H9 (cell line): ENCODE data around the gene PTPN22. TPM values are rescaled to one million over a fixed set of nuclear protein-coding genes. Genes with fewer than 3 reads are reported as not detected.
A peak's percentile ranks its signal among the peaks of the same experiment; 100 is the strongest.

Source experiments
- DNase-seq: peaks from one replicate; pipeline ENCODE4 v3.0.0-alpha.2; 2017
- H2AFZ ChIP-seq: one replicate; pipeline ENCODE4 v1.6.1; 2013; ENCODE audit warnings: mild to moderate bottlenecking, low read length, control low read depth, moderate library complexity
- H2AK5ac ChIP-seq: 2 replicates; pipeline ENCODE4 v1.6.1; 2013; ENCODE audit warnings: low read length, control low read depth, mixed read lengths; ENCODE audit not compliant: insufficient read length
- H2BK120ac ChIP-seq: one replicate; pipeline ENCODE4 v1.6.1; 2013; ENCODE audit warnings: low read depth, mild to moderate bottlenecking, low read length, control low read depth, inconsistent platforms; ENCODE audit not compliant: poor library complexity, severe bottlenecking
- H2BK12ac ChIP-seq: 2 replicates; pipeline ENCODE4 v1.6.1; 2013; ENCODE audit warnings: low read length, control low read depth, mixed read lengths, low read depth; ENCODE audit not compliant: insufficient read length
- H2BK15ac ChIP-seq: 2 replicates; pipeline ENCODE4 v1.6.1; 2013; ENCODE audit warnings: low read depth, low read length, control low read depth
- H2BK20ac ChIP-seq: one replicate; pipeline ENCODE4 v1.6.1; 2013; ENCODE audit warnings: low read depth, mild to moderate bottlenecking, low read length, control low read depth, inconsistent platforms; ENCODE audit not compliant: poor library complexity, severe bottlenecking
- H2BK5ac ChIP-seq: 2 replicates; pipeline ENCODE4 v1.6.1; 2013; ENCODE audit warnings: low read length, control low read depth, mixed read lengths; ENCODE audit not compliant: insufficient read length
- H3K14ac ChIP-seq: 2 replicates; pipeline ENCODE4 v1.6.1; 2013; ENCODE audit warnings: low read length, control low read depth; ENCODE audit not compliant: insufficient read depth
- H3K18ac ChIP-seq: 2 replicates; pipeline ENCODE4 v1.6.1; 2013; ENCODE audit warnings: low read depth, mild to moderate bottlenecking, mixed read lengths, low read length, control low read depth; ENCODE audit not compliant: insufficient read length
- H3K23ac ChIP-seq: 2 replicates; pipeline ENCODE4 v1.6.1; 2013; ENCODE audit warnings: low read length, control low read depth, mixed read lengths, low read depth; ENCODE audit not compliant: insufficient read length
- H3K23me2 ChIP-seq: 2 replicates; pipeline ENCODE4 v1.6.1; 2013; ENCODE audit warnings: low read depth, mild to moderate bottlenecking, mixed read lengths, low read length, control low read depth; ENCODE audit not compliant: insufficient read length, poor library complexity, severe bottlenecking
- H3K27ac ChIP-seq: 2 replicates; pipeline ENCODE4 v1.5.1; 2013; ENCODE audit warnings: low read length, control low read depth, mixed read lengths, low read depth; ENCODE audit not compliant: insufficient read length
- H3K27me3 ChIP-seq: 2 replicates; pipeline ENCODE4 v1.6.1; 2013; ENCODE audit warnings: low read length, control low read depth, inconsistent platforms; ENCODE audit not compliant: insufficient read depth
- H3K4ac ChIP-seq: 2 replicates; pipeline ENCODE4 v1.6.1; 2013; ENCODE audit warnings: low read depth, mild to moderate bottlenecking, control low read depth, inconsistent platforms, low read length, moderate library complexity
- H3K4me1 ChIP-seq: 2 replicates; pipeline ENCODE4 v1.6.1; 2013; ENCODE audit warnings: low read length, control low read depth, inconsistent platforms; ENCODE audit not compliant: insufficient read depth
- H3K4me2 ChIP-seq: 2 replicates; pipeline ENCODE4 v1.6.1; 2013; ENCODE audit warnings: low read length, control low read depth, mixed read lengths; ENCODE audit not compliant: insufficient read length, insufficient read depth
- H3K56ac ChIP-seq: 2 replicates; pipeline ENCODE4 v1.6.1; 2013; ENCODE audit warnings: low read depth, mild to moderate bottlenecking, mixed read lengths, low read length, control low read depth; ENCODE audit not compliant: insufficient read length
- H3K79me1 ChIP-seq: 2 replicates; pipeline ENCODE4 v1.6.1; 2013; ENCODE audit warnings: low read depth, mild to moderate bottlenecking, moderate library complexity, low read length, control low read depth, inconsistent platforms; ENCODE audit not compliant: insufficient read depth, poor library complexity, severe bottlenecking
- H3K79me2 ChIP-seq: 2 replicates; pipeline ENCODE4 v1.6.1; 2013; ENCODE audit warnings: low read length, control low read depth, inconsistent platforms; ENCODE audit not compliant: insufficient read depth
- H3K9ac ChIP-seq: 2 replicates; pipeline ENCODE4 v1.6.1; 2013; ENCODE audit warnings: low read length, control low read depth, mixed read lengths; ENCODE audit not compliant: insufficient read length; ENCODE audit errors: extremely low read depth
- H3K9me3 ChIP-seq: one replicate; pipeline ENCODE4 v1.6.1; 2013; ENCODE audit warnings: low read depth, low read length, inconsistent platforms; ENCODE audit not compliant: control insufficient read depth
- H3T11ph ChIP-seq: one replicate; pipeline ENCODE4 v1.6.1; 2013; ENCODE audit warnings: mild to moderate bottlenecking, low read length, control low read depth, inconsistent platforms
- H4K20me1 ChIP-seq: one replicate; pipeline ENCODE4 v1.6.1; 2013; ENCODE audit not compliant: control insufficient read depth, insufficient read length, insufficient read depth
- H4K5ac ChIP-seq: 2 replicates; pipeline ENCODE4 v1.6.1; 2013; ENCODE audit warnings: low read depth, mild to moderate bottlenecking, mixed read lengths, low read length, control low read depth; ENCODE audit not compliant: insufficient read length
- H4K8ac ChIP-seq: replicated peaks from 2 replicates; pipeline ENCODE4 v1.6.1; 2013; ENCODE audit warnings: low read length, control low read depth, mixed read lengths, low read depth; ENCODE audit not compliant: insufficient read length
- H4K91ac ChIP-seq: 2 replicates; pipeline ENCODE4 v1.6.1; 2013; ENCODE audit warnings: low read depth, mild to moderate bottlenecking, moderate library complexity, mixed read lengths, low read length, control low read depth; ENCODE audit not compliant: insufficient read length
- H3K27ac Mint-ChIP-seq, 3 experiments: 2 replicates in 2 of 3; 3 replicates in 1 of 3; pipeline ENCODE4 v1.8.0; 2020 to 2021; ENCODE audit warnings: mixed read lengths in 3 of 3, mild to moderate bottlenecking in 1 of 3, moderate library complexity in 1 of 3
- H3K27me3 Mint-ChIP-seq: 2 replicates; pipeline ENCODE4 v1.8.0; 2021; ENCODE audit warnings: low read depth, mild to moderate bottlenecking, moderate library complexity, mixed read lengths
- H3K36me3 Mint-ChIP-seq, 3 experiments: 2 replicates in 2 of 3; 3 replicates in 1 of 3; pipeline ENCODE4 v1.8.0; 2020 to 2021; ENCODE audit warnings: low read depth in 3 of 3, mixed read lengths in 3 of 3; ENCODE audit not compliant: insufficient read depth in 1 of 3
- H3K4me1 Mint-ChIP-seq, 2 experiments: 2 replicates each; pipeline ENCODE4 v1.8.0; 2020; ENCODE audit warnings: mixed read lengths in 2 of 2
- H3K4me3 Mint-ChIP-seq, 2 experiments: 2 replicates in 1 of 2; 3 replicates in 1 of 2; pipeline ENCODE4 v1.8.0; 2020 to 2021; ENCODE audit warnings: mild to moderate bottlenecking in 2 of 2, mixed read lengths in 2 of 2, moderate library complexity in 1 of 2
- H3K9me3 Mint-ChIP-seq, 2 experiments: 2 replicates in 1 of 2; 3 replicates in 1 of 2; pipeline ENCODE4 v1.8.0; 2020; ENCODE audit warnings: mild to moderate bottlenecking in 2 of 2, mixed read lengths in 2 of 2, moderate library complexity in 1 of 2
- WGBS: extraction: QIAGEN DNeasy Blood & Tissue Kit; methylation state at CpG from one replicate; pipeline ENCODE4 v1.1.7; 2013; ENCODE audit warnings: missing lambda C conversion rate, low lambda C conversion rate, mixed read lengths; ENCODE audit not compliant: insufficient read length; ENCODE audit errors: extremely low coverage; 5-methylcytosine and 5-hydroxymethylcytosine counted together
- total RNA-seq: library from RNA; stranded (reverse); gene quantifications from 2 replicates; pipeline ENCODE4 v1.2.1, GENCODE V29; 2021
- TF ChIP-seq, protein P1 (sequence below): fragments of 200-600 bp; sonication (generic); conservative IDR thresholded peaks from 3 replicates; pipeline ENCODE4 v1.8.0; 2021; ENCODE audit warnings: antibody characterized with exemption, mild to moderate bottlenecking

The PTPN22 gene
- total RNA-seq, 1 experiment from 2014 or later: not detected

DNA sequence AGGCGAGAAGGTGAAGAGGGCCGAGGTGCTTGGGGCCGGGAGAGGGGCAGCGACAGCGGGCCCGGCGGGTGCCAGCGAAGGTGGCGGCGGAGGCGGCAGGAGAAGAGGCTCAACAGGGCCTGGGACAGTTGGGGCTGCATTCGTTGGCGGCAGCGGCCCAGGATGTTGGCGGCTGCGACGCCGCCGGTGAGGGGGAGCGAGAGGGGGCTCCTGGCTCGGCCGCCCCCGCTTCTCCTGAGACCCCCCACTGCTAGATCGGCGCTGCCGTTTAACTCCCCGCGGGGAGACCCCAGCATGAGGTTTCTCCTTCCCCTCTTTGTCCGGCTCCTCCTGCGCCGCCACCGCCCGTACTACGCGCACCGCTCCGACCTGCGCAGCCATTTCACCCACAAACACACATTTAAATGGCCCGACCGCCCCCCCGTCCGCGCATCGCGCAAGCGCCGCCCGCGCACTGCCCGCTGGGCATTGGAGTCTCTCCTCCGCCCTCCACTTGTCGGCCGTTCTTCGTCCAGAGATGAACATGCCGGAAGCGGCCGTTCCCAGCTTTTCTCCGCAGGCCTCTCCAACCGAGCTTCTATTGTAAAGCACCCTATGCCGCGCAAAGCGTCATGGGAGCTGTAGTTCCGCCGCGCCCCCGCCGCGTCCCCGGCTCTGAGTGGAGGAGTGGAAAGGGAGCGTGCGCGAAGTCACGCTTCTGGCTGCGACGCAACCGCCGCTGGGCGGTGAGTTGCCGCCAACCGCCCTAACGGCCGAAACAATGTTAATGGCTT is 59.4 kb downstream of the PTPN22 start, which contains the start of gene RSBN1:
Gene RSBN1 (minus strand): TSS at position 589 of the 773 bp plus-strand sequence. CDS start 64 bp downstream, at position 525.
- Histone ChIP-seq H3K27ac (peak within 1 kb of the TSS; percentile 10), H4K91ac (no peak within 1 kb of the TSS), H4K8ac (no peak within 1 kb of the TSS), H3K79me1 (no peaks in the 10 kb centered on the region), H3T11ph (no peak within 1 kb of the TSS), H2BK15ac (no peak within 1 kb of the TSS), H3K27me3 (no peaks in the 10 kb centered on the region), H4K20me1 (no peaks in the 10 kb centered on the region), H3K56ac (no peak within 1 kb of the TSS), H3K4me1 (no peaks in the 10 kb centered on the region), H3K23me2 (no peaks in the 10 kb centered on the region), H2AK5ac (no peak within 1 kb of the TSS), H2BK120ac (peak within 1 kb of the TSS; percentile 78), H3K4ac (no peak within 1 kb of the TSS; the same call in 1 of the 2 replicates), H3K9me3 (no peaks in the 10 kb centered on the region), H3K9ac (peak within 1 kb of the TSS; percentile 84), H2BK5ac (no peak within 1 kb of the TSS), H3K14ac (peak within 1 kb of the TSS; percentile 82), H2AFZ (peak within 1 kb of the TSS; percentile 33), H3K23ac (no peak within 1 kb of the TSS), H3K79me2 (peaks cover 23% of the 10 kb centered on the region; the same call in 1 of the 2 replicates), H3K4me2 (peak within 1 kb of the TSS; percentile 83), H4K5ac (no peak within 1 kb of the TSS), H3K18ac (peak within 1 kb of the TSS; percentile 67), H2BK20ac (no peak within 1 kb of the TSS), H2BK12ac (no peak within 1 kb of the TSS)
- WGBS: no CpG with 5 or more reads among the region's 82 CpGs
- Mint-ChIP-seq H3K4me3 (peak within 1 kb of the TSS; percentile 94 to 99), H3K9me3 (0 out of 5 replicates have a peak, but pooled peaks cover 0 to 3% of the 10 kb centered on the region in 2 experiments), H3K27me3 (no peaks in the 10 kb centered on the region), H3K36me3 (peaks cover 3 to 9% (median 5%) of the 10 kb centered on the region in 3 experiments), H3K4me1 (peaks cover 13 to 22% of the 10 kb centered on the region in 2 experiments), H3K27ac (peak within 1 kb of the TSS; percentile 96 to 98 (median 97))
- DNase-seq: peak; percentile 99
- TF ChIP-seq, protein P1, sequence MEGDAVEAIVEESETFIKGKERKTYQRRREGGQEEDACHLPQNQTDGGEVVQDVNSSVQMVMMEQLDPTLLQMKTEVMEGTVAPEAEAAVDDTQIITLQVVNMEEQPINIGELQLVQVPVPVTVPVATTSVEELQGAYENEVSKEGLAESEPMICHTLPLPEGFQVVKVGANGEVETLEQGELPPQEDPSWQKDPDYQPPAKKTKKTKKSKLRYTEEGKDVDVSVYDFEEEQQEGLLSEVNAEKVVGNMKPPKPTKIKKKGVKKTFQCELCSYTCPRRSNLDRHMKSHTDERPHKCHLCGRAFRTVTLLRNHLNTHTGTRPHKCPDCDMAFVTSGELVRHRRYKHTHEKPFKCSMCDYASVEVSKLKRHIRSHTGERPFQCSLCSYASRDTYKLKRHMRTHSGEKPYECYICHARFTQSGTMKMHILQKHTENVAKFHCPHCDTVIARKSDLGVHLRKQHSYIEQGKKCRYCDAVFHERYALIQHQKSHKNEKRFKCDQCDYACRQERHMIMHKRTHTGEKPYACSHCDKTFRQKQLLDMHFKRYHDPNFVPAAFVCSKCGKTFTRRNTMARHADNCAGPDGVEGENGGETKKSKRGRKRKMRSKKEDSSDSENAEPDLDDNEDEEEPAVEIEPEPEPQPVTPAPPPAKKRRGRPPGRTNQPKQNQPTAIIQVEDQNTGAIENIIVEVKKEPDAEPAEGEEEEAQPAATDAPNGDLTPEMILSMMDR: no peak
